Breast epithelium (tissue), 4 donors: ENCODE results near the gene GLRX. TPM values are rescaled to one million over a fixed set of nuclear protein-coding genes. Genes with fewer than 3 reads are reported as not detected.

Experiments used
- DNase-seq, 2 donors: peaks; one replicate each; pipeline ENCODE4 v3.0.0-alpha.2; 2019; ENCODE audit warnings: low spot score in 2 of 2
- H3K27ac ChIP-seq, 2 donors: fragments of 200-600 bp; sonication (generic) in 1 of 2; one replicate each; pipeline ENCODE4 v1.5.1; 2016 to 2019; ENCODE audit warnings: mild to moderate bottlenecking in 1 of 2
- H3K27me3 ChIP-seq, 2 donors: fragments of 200-600 bp; sonication (generic) in 1 of 2; one replicate each; pipeline versions ENCODE4 v1.5.1 to v1.6.0; 2017 to 2019; ENCODE audit warnings: control low read depth in 1 of 2, mild to moderate bottlenecking in 1 of 2
- H3K36me3 ChIP-seq: fragments of 200-600 bp; one replicate; pipeline ENCODE4 v1.5.1; 2019
- H3K4me1 ChIP-seq, 2 donors: fragments of 200-600 bp; sonication (generic); one replicate each; pipeline ENCODE4 v1.5.1; 2016 to 2019; ENCODE audit warnings: control low read depth in 1 of 2
- H3K4me3 ChIP-seq, 3 donors: fragments of 200-600 bp; sonication (generic); 1 replicate in 2 of 3; 2 replicates in 1 of 3; pipeline ENCODE4 v1.5.1; 2016 to 2019; ENCODE audit warnings: mild to moderate bottlenecking in 3 of 3, moderate library complexity in 2 of 3
- H3K9me3 ChIP-seq, 2 donors: fragments of 200-600 bp; sonication (generic) in 1 of 2; one replicate each; pipeline ENCODE4 v1.5.1; 2016 to 2019; ENCODE audit warnings: control low read depth in 1 of 2
- POLR2A ChIP-seq: fragments of 450-650 bp; IDR thresholded peaks from one replicate; pipeline ENCODE4 v1.6.1; 2016; ENCODE audit warnings: antibody characterized with exemption, mild to moderate bottlenecking, moderate library complexity
- POLR2AphosphoS5 ChIP-seq, 3 donors: sonication (generic); formaldehyde crosslinking; IDR thresholded peaks; one replicate each; pipeline ENCODE4 v1.6.1; 2017; ENCODE audit warnings: antibody characterized with exemption in 3 of 3
- intact Hi-C: fragments of 100-400 bp; cut with DNase I; formaldehyde crosslinking; loops from one replicate; pipeline ENCODE4 v1.15.1; 2023; ENCODE audit warnings: low total_unique reads
- total RNA-seq, 3 donors: library from RNA; depleted of rRNA; stranded (reverse); fragments of >200 nt; gene quantifications; one replicate each; pipeline ENCODE4 v1.1.0, GENCODE V29; 2016
- TF ChIP-seq, protein P1 (sequence below), 3 donors: fragments of 450-650 bp; IDR thresholded peaks; one replicate each; pipeline ENCODE4 v1.5.1; 2016 to 2017; ENCODE audit warnings: antibody characterized with exemption in 3 of 3, mild to moderate bottlenecking in 3 of 3, moderate library complexity in 3 of 3

GLRX gene
- total RNA-seq, 3 donors from 2014 or later: 42.1 to 106 (median 72.8) TPM

- DNase-seq: no peak
- TF ChIP-seq POLR2AphosphoS5 (IDR thresholded peaks at IDR 0.05) (no peak), POLR2A (no peak)
- TF ChIP-seq, protein P1, sequence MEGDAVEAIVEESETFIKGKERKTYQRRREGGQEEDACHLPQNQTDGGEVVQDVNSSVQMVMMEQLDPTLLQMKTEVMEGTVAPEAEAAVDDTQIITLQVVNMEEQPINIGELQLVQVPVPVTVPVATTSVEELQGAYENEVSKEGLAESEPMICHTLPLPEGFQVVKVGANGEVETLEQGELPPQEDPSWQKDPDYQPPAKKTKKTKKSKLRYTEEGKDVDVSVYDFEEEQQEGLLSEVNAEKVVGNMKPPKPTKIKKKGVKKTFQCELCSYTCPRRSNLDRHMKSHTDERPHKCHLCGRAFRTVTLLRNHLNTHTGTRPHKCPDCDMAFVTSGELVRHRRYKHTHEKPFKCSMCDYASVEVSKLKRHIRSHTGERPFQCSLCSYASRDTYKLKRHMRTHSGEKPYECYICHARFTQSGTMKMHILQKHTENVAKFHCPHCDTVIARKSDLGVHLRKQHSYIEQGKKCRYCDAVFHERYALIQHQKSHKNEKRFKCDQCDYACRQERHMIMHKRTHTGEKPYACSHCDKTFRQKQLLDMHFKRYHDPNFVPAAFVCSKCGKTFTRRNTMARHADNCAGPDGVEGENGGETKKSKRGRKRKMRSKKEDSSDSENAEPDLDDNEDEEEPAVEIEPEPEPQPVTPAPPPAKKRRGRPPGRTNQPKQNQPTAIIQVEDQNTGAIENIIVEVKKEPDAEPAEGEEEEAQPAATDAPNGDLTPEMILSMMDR (IDR thresholded peaks at IDR 0.05): no peak
- Histone ChIP-seq H3K36me3 (no peaks in the 10 kb centered on the region), H3K9me3 (no peaks in the 10 kb centered on the region), H3K4me1 (no peaks in the 10 kb centered on the region), H3K27me3 (no peaks in the 10 kb centered on the region), H3K27ac (no peak overlapping the region), H3K4me3 (no peak overlapping the region)
- intact Hi-C loops: no loop called here
Observed at GRCh38 chr5:95798048-95798447, 24.5 kb downstream of the GLRX start.

GRCh38 chr5:95797301-95797700 lies 25.2 kb downstream of the GLRX start:
- Histone ChIP-seq H3K27ac (no peak overlapping the region), H3K4me3 (no peak overlapping the region), H3K9me3 (no peaks in the 10 kb centered on the region), H3K27me3 (no peaks in the 10 kb centered on the region), H3K36me3 (no peaks in the 10 kb centered on the region), H3K4me1 (no peaks in the 10 kb centered on the region)
- no peak for DNase-seq
- intact Hi-C loops: no loop called here
- TF ChIP-seq, protein P1 (IDR thresholded peaks at IDR 0.05): no peak
- TF ChIP-seq POLR2A: no peak

- H3K27me3 ChIP-seq: no peaks in the 10 kb centered on the region
- no peaks in the 10 kb centered on the region for H3K9me3 ChIP-seq
- H3K27ac ChIP-seq: no peak overlapping the region
- H3K36me3 ChIP-seq: no peaks in the 10 kb centered on the region
- no peak for DNase-seq
- H3K4me1 ChIP-seq: no peaks in the 10 kb centered on the region
- intact Hi-C loops: no loop called here
- no peak overlapping the region for H3K4me3 ChIP-seq
- TF ChIP-seq, protein P1 (IDR thresholded peaks at IDR 0.05): no peak
- TF ChIP-seq POLR2AphosphoS5 (IDR thresholded peaks at IDR 0.05) (no peak), POLR2A (no peak)
Observed at GRCh38 chr5:95794070-95794516, 28.4 kb downstream of the GLRX start.

- H3K27ac ChIP-seq: no peak overlapping the region
- no peaks in the 10 kb centered on the region for H3K27me3 ChIP-seq
- H3K4me1 ChIP-seq: no peaks in the 10 kb centered on the region
- H3K36me3 ChIP-seq: no peaks in the 10 kb centered on the region
- DNase-seq: no peak
- no peak overlapping the region for H3K4me3 ChIP-seq
- TF ChIP-seq, protein P1 (IDR thresholded peaks at IDR 0.05): no peak
- no peak for TF ChIP-seq POLR2A
- TF ChIP-seq POLR2AphosphoS5 (IDR thresholded peaks at IDR 0.05): no peak
- intact Hi-C loops: no loop called here
- no peaks in the 10 kb centered on the region for H3K9me3 ChIP-seq
Observed at GRCh38 chr5:95791751-95792150, 30.8 kb downstream of the GLRX start.

- no peak for DNase-seq
- intact Hi-C loops: no loop called here
- Histone ChIP-seq H3K9me3 (no peaks in the 10 kb centered on the region), H3K27me3 (no peaks in the 10 kb centered on the region), H3K4me3 (no peak overlapping the region), H3K27ac (no peak overlapping the region), H3K4me1 (no peaks in the 10 kb centered on the region), H3K36me3 (no peaks in the 10 kb centered on the region)
- TF ChIP-seq, protein P1 (IDR thresholded peaks at IDR 0.05): no peak
- TF ChIP-seq POLR2A (no peak), POLR2AphosphoS5 (IDR thresholded peaks at IDR 0.05) (no peak)
Observed at GRCh38 chr5:95788493-95788892, 34.0 kb downstream of the GLRX start.
